ENCODE measurements around the gene GPR142. TPM values are rescaled to one million over a fixed set of nuclear protein-coding genes. Genes with fewer than 3 reads are reported as not detected.

Gene GPR142
- total and polyA plus RNA-seq, 2 donors = 0.23 TPM; not detected in 1

GRCh38 chr17:74369221-74369620 lies 1.9 kb downstream of the GPR142 start:
- Histone ChIP-seq H3K36me3 (ENCODE audit: insufficient read depth) (no peaks in the 10 kb centered on the region), H3K4me1 (ENCODE audit: insufficient read depth) (no peaks in the 10 kb centered on the region), H3K27ac (ENCODE audit: low read depth) (no peak overlapping the region), H3K4me3 (ENCODE audit: low read depth, low read length) (no peak overlapping the region)
- no peak for DNase-seq (ENCODE audit: extremely low spot score)
- WGBS = 40% methylated on average over 10 of the region's 10 CpGs

GRCh38 chr17:74369665-74370490 lies 2.6 kb downstream of the GPR142 start:
- Histone ChIP-seq H3K4me1 (ENCODE audit: insufficient read depth) (no peaks in the 10 kb centered on the region), H3K27ac (ENCODE audit: low read depth) (no peak overlapping the region), H3K36me3 (ENCODE audit: insufficient read depth) (no peaks in the 10 kb centered on the region), H3K4me3 (ENCODE audit: low read depth, low read length) (no peak overlapping the region)
- WGBS = 90% methylated on average over 17 of the region's 17 CpGs
- no peak for DNase-seq (ENCODE audit: extremely low spot score)

GRCh38 chr17:74371653-74372147 lies 4.4 kb downstream of the GPR142 start:
- Histone ChIP-seq H3K27ac (ENCODE audit: low read depth) (no peak overlapping the region), H3K36me3 (ENCODE audit: insufficient read depth) (no peaks in the 10 kb centered on the region), H3K4me3 (ENCODE audit: low read depth, low read length) (no peak overlapping the region), H3K4me1 (ENCODE audit: insufficient read depth) (no peaks in the 10 kb centered on the region)
- no peak for DNase-seq (ENCODE audit: extremely low spot score)
- 94% methylated on average over 26 of the region's 26 CpGs for WGBS

GRCh38 chr17:74372426-74372825 lies 5.1 kb downstream of the GPR142 start:
- Histone ChIP-seq H3K36me3 (ENCODE audit: insufficient read depth) (no peaks in the 10 kb centered on the region), H3K4me3 (ENCODE audit: low read depth, low read length) (no peak overlapping the region), H3K4me1 (ENCODE audit: insufficient read depth) (no peaks in the 10 kb centered on the region), H3K27ac (ENCODE audit: low read depth) (no peak overlapping the region)
- WGBS = 93% methylated on average over 9 of the region's 9 CpGs
- DNase-seq (ENCODE audit: extremely low spot score) = no peak

- no peak for DNase-seq (ENCODE audit: extremely low spot score)
- Histone ChIP-seq H3K36me3 (ENCODE audit: insufficient read depth) (no peaks in the 10 kb centered on the region), H3K4me1 (ENCODE audit: insufficient read depth) (no peaks in the 10 kb centered on the region), H3K27ac (ENCODE audit: low read depth) (no peak overlapping the region), H3K4me3 (ENCODE audit: low read depth, low read length) (no peak overlapping the region)
- 84% methylated on average over 15 of the region's 15 CpGs for WGBS
These were observed 6.7 kb downstream of the GPR142 start for GRCh38 chr17:74373838-74374606.

GRCh38 chr17:74374858-74375257 lies 7.6 kb downstream of the GPR142 start:
- Histone ChIP-seq H3K36me3 (ENCODE audit: insufficient read depth) (no peaks in the 10 kb centered on the region), H3K27ac (ENCODE audit: low read depth) (no peak overlapping the region), H3K4me3 (ENCODE audit: low read depth, low read length) (no peak overlapping the region), H3K4me1 (ENCODE audit: insufficient read depth) (no peaks in the 10 kb centered on the region)
- WGBS = 84% methylated on average over 3 of the region's 3 CpGs
- no peak for DNase-seq (ENCODE audit: extremely low spot score)

GRCh38 chr17:74379495-74380085 lies 12.3 kb downstream of the GPR142 start:
- peak; percentile 70 for DNase-seq (ENCODE audit: extremely low spot score)
- Histone ChIP-seq H3K4me1 (ENCODE audit: insufficient read depth) (no peaks in the 10 kb centered on the region), H3K36me3 (ENCODE audit: insufficient read depth) (no peaks in the 10 kb centered on the region), H3K4me3 (ENCODE audit: low read depth, low read length) (no peak overlapping the region), H3K27ac (ENCODE audit: low read depth) (no peak overlapping the region)
- WGBS = 11% methylated on average over 20 of the region's 20 CpGs

GRCh38 chr17:74380086-74380958 lies 13.0 kb downstream of the GPR142 start:
- peak overlapping the region; percentile 14 for H3K27ac ChIP-seq (ENCODE audit: low read depth)
- DNase-seq (ENCODE audit: extremely low spot score) = peak; percentile 35
- no peak overlapping the region for H3K4me3 ChIP-seq (ENCODE audit: low read depth, low read length)
- no peaks in the 10 kb centered on the region for H3K4me1 ChIP-seq (ENCODE audit: insufficient read depth)
- H3K36me3 ChIP-seq (ENCODE audit: insufficient read depth) = no peaks in the 10 kb centered on the region
- WGBS = 31% methylated on average over 17 of the region's 17 CpGs

GRCh38 chr17:74380959-74381808 lies 13.9 kb downstream of the GPR142 start:
- Histone ChIP-seq H3K36me3 (ENCODE audit: insufficient read depth) (no peaks in the 10 kb centered on the region), H3K4me1 (ENCODE audit: insufficient read depth) (no peaks in the 10 kb centered on the region), H3K27ac (ENCODE audit: low read depth) (no peak overlapping the region), H3K4me3 (ENCODE audit: low read depth, low read length) (no peak overlapping the region)
- DNase-seq (ENCODE audit: extremely low spot score) = no peak
- WGBS = 78% methylated on average over 15 of the region's 15 CpGs

- no peak overlapping the region for H3K27ac ChIP-seq (ENCODE audit: low read depth)
- no peak for DNase-seq (ENCODE audit: extremely low spot score)
- no peak overlapping the region for H3K4me3 ChIP-seq (ENCODE audit: low read depth, low read length)
- no peaks in the 10 kb centered on the region for H3K4me1 ChIP-seq (ENCODE audit: insufficient read depth)
- 82% methylated on average over 5 of the region's 5 CpGs for WGBS
- H3K36me3 ChIP-seq (ENCODE audit: insufficient read depth) = no peaks in the 10 kb centered on the region
These were observed 15.8 kb downstream of the GPR142 start for GRCh38 chr17:74383141-74383540.

- 95% methylated on average over 3 of the region's 3 CpGs for WGBS
- Histone ChIP-seq H3K36me3 (ENCODE audit: insufficient read depth) (no peaks in the 10 kb centered on the region), H3K27ac (ENCODE audit: low read depth) (no peak overlapping the region), H3K4me1 (ENCODE audit: insufficient read depth) (no peaks in the 10 kb centered on the region), H3K4me3 (ENCODE audit: low read depth, low read length) (no peak overlapping the region)
- no peak for DNase-seq (ENCODE audit: extremely low spot score)
These were observed 17.9 kb downstream of the GPR142 start for GRCh38 chr17:74385201-74385600.

GRCh38 chr17:74386386-74386785 lies 19.1 kb downstream of the GPR142 start:
- Histone ChIP-seq H3K36me3 (ENCODE audit: insufficient read depth) (no peaks in the 10 kb centered on the region), H3K4me1 (ENCODE audit: insufficient read depth) (no peaks in the 10 kb centered on the region), H3K27ac (ENCODE audit: low read depth) (no peak overlapping the region), H3K4me3 (ENCODE audit: low read depth, low read length) (no peak overlapping the region)
- no peak for DNase-seq (ENCODE audit: extremely low spot score)
- 37% methylated on average over 8 of the region's 8 CpGs for WGBS
